ENCODE measurements around the gene TBX6.

DNA sequence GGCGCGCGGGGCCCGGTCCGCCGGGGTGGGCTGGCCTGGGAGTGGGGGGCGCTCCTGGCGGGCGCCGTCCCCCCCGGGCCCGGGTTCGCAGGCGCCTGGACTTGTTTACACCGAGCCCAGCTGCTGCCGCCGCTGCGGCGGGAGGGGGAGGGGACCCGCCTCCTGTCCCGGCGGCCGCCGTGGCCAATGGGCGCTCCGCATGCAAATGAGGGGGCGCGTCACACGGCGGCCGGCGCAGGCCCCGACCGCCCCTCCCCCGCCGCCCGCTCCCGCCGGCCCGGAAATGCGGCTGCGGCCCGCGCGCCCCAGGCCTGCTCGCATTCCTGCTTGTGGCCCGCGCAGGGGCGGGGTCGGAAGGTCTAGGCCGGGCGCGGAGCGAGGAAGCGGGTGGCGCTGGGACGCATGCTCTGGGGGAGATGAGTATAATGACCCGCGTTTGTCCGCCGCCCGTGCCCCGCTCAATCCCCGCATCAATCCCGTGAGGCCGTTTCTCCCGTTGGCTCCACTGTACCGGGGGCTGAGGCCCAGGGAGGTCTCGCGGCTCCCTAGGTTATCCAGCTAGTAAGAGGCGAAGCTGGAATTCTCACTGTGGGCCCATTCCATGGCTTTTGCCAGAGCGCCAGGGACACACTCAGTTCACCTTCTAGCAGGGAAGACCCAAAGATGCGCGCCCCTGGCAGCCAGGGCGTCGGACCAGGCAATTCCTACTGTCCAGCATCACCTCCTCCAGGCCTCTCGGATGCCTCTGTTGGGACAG is 4.6 kb upstream of the TBX6 start, which contains the start of gene YPEL3:
- TF ChIP-seq, protein P1, sequence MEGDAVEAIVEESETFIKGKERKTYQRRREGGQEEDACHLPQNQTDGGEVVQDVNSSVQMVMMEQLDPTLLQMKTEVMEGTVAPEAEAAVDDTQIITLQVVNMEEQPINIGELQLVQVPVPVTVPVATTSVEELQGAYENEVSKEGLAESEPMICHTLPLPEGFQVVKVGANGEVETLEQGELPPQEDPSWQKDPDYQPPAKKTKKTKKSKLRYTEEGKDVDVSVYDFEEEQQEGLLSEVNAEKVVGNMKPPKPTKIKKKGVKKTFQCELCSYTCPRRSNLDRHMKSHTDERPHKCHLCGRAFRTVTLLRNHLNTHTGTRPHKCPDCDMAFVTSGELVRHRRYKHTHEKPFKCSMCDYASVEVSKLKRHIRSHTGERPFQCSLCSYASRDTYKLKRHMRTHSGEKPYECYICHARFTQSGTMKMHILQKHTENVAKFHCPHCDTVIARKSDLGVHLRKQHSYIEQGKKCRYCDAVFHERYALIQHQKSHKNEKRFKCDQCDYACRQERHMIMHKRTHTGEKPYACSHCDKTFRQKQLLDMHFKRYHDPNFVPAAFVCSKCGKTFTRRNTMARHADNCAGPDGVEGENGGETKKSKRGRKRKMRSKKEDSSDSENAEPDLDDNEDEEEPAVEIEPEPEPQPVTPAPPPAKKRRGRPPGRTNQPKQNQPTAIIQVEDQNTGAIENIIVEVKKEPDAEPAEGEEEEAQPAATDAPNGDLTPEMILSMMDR (IDR thresholded peaks at IDR 0.05) = no peak
- TF ChIP-seq POLR2A (IDR thresholded peaks at IDR 0.05) = peak; percentile 71 to 84

Measured in heart left ventricle (tissue), 13 donors.